ENCODE results near the gene WWTR1. TPM values are rescaled to one million over a fixed set of nuclear protein-coding genes. Genes with fewer than 3 reads are reported as not detected.

The WWTR1 gene
- total RNA-seq, 2 experiments from 2014 or later, result 0.40 to 0.63 TPM

GRCh38 chr3:149613988-149614387, 43.8 kb downstream of the WWTR1 start:
- Mint-ChIP-seq H3K4me1 (ENCODE audit: low read depth) (peaks cover 3% of the 10 kb centered on the region), H3K27ac (no peak overlapping the region), H3K9me3 (no peaks in the 10 kb centered on the region), H3K36me3 (ENCODE audit: low read depth) (no peaks in the 10 kb centered on the region), H3K4me3 (no peak overlapping the region), H3K27me3 (peaks cover 7% of the 10 kb centered on the region)
- ATAC-seq, result no peak
- TF ChIP-seq, protein P1, sequence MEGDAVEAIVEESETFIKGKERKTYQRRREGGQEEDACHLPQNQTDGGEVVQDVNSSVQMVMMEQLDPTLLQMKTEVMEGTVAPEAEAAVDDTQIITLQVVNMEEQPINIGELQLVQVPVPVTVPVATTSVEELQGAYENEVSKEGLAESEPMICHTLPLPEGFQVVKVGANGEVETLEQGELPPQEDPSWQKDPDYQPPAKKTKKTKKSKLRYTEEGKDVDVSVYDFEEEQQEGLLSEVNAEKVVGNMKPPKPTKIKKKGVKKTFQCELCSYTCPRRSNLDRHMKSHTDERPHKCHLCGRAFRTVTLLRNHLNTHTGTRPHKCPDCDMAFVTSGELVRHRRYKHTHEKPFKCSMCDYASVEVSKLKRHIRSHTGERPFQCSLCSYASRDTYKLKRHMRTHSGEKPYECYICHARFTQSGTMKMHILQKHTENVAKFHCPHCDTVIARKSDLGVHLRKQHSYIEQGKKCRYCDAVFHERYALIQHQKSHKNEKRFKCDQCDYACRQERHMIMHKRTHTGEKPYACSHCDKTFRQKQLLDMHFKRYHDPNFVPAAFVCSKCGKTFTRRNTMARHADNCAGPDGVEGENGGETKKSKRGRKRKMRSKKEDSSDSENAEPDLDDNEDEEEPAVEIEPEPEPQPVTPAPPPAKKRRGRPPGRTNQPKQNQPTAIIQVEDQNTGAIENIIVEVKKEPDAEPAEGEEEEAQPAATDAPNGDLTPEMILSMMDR (IDR thresholded peaks at IDR 0.05), result no peak
- POLR2A ChIA-PET, result no interaction called here
- intact Hi-C loops (cut with micrococcal nuclease), result no loop called here
- no peak for DNase-seq
- CTCF ChIA-PET, result interaction anchor here (1.2 kb wide), 1 partner anchor 11 kb away, joined by 3 read pairs; no protein-coding TSS in a partner anchor

- intact Hi-C loops (cut with micrococcal nuclease), result no loop called here
- POLR2A ChIA-PET, result no interaction called here
- Mint-ChIP-seq H3K9me3 (no peaks in the 10 kb centered on the region), H3K4me1 (ENCODE audit: low read depth) (peaks cover 3% of the 10 kb centered on the region), H3K27ac (no peak overlapping the region), H3K27me3 (peaks cover 7% of the 10 kb centered on the region), H3K36me3 (ENCODE audit: low read depth) (no peaks in the 10 kb centered on the region), H3K4me3 (no peak overlapping the region)
- DNase-seq (no peak), ATAC-seq (no peak)
- TF ChIP-seq, protein P1 (IDR thresholded peaks at IDR 0.05), result no peak
- CTCF ChIA-PET, result no interaction called here
Measured at GRCh38 chr3:149612456-149612855, 45.4 kb downstream of the WWTR1 start.

DNA sequence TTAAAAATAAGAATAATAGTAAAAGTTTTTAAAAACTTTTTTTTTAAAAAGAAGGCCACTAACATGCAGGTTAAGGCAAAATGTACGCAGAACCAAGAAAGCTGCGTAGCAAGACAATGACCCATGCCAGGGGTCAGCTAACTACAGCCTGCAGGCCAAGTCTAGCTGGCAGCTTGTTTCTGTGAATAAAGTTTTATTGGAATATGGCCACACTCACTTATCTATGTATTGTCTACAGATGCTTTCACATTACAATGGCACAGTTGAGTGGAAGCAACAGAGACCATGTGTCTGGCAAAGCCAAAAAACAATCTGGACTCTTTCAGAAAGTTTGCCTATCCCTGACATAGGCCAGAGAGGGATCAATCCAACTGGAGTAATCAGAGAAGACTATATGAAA, 46.7 kb downstream of the WWTR1 start:
- TF ChIP-seq, protein P1 (IDR thresholded peaks at IDR 0.05), result no peak
- H3K36me3 Mint-ChIP-seq (ENCODE audit: low read depth), result no peaks in the 10 kb centered on the region
- intact Hi-C loops (cut with micrococcal nuclease), result no loop called here
- no peak overlapping the region for H3K27ac Mint-ChIP-seq
- H3K4me1 Mint-ChIP-seq (ENCODE audit: low read depth), result peaks cover 3% of the 10 kb centered on the region
- DNase-seq (no peak), ATAC-seq (no peak)
- H3K27me3 Mint-ChIP-seq, result peaks cover 7% of the 10 kb centered on the region
- H3K9me3 Mint-ChIP-seq, result no peaks in the 10 kb centered on the region
- H3K4me3 Mint-ChIP-seq, result no peak overlapping the region
- CTCF ChIA-PET, result no interaction called here
- POLR2A ChIA-PET, result no interaction called here

DNA sequence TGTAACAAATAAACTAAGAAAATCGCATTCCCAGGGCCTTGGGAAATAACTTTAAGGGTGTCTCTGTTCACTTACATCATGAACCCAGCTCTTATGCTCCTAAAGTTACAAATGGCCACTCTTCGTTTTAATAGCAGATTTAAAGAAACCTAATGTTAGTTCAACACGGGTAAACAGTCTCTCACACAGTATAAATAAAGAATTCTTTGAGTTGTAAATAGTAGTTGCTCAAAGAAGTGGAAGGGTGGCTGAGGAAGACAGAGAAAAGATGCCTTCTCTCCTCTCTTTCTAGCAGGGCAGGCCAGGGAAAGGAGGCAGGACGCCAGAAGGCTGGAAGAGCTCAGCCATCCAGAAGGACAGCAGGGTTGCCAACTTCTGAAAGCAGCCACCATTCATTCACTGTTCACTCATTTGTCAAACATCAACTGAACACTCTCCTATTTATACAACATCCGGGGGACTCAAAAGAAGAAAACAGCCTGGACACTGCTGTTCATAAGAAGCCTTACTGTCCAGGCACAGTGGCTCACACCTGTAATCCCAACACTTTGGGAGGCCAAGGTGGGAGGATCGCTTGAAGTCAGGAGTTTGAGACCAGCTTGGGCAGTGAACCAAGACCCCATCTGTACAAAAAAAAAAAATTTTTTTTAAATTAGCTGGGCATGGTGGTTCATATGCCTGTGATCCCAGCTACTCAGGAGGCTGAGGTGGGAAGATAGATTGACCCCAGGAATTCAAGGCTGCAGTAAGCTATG, 47.3 kb downstream of the WWTR1 start:
- no peak overlapping the region for H3K27ac Mint-ChIP-seq

DNA sequence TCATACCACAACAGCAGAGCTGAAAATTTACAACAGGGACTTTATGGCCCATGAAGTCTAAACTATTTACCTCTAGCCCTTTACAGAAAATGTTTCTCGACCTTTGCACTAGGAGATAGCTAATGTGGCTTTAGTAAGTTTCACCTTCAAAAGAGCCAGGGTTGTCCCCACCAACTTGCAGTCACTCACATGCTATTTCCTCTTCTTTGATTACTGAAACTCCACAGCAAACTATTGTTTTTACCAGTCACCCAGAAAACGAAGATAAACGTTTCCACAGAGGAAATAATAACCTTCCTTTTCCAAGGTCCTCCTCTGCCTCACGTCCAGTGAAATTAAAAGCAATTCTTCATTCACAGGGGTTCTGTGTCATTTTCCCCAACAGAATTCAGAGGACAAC, 48.2 kb downstream of the WWTR1 start:
- no peak overlapping the region for H3K4me3 Mint-ChIP-seq
- no peaks in the 10 kb centered on the region for H3K36me3 Mint-ChIP-seq (ENCODE audit: low read depth)
- no peak overlapping the region for H3K27ac Mint-ChIP-seq
- H3K4me1 Mint-ChIP-seq (ENCODE audit: low read depth), result peaks cover 3% of the 10 kb centered on the region
- ChIA-PET CTCF (interaction anchor here (0.8 kb wide), 1 partner anchor 47 kb away, joined by 3 read pairs; no protein-coding TSS in a partner anchor), POLR2A (no interaction called here)
- DNase-seq, result no peak
- ATAC-seq, result no peak
- intact Hi-C loops (cut with micrococcal nuclease), result no loop called here
- H3K9me3 Mint-ChIP-seq, result no peaks in the 10 kb centered on the region
- TF ChIP-seq, protein P1 (IDR thresholded peaks at IDR 0.05), result no peak
- peaks cover 7% of the 10 kb centered on the region for H3K27me3 Mint-ChIP-seq

More for the DNA sequence above, 47.3 kb downstream of the WWTR1 start:
- Mint-ChIP-seq H3K9me3 (no peaks in the 10 kb centered on the region), H3K36me3 (ENCODE audit: low read depth) (no peaks in the 10 kb centered on the region), H3K4me1 (ENCODE audit: low read depth) (peaks cover 3% of the 10 kb centered on the region), H3K27me3 (peaks cover 7% of the 10 kb centered on the region), H3K4me3 (no peak overlapping the region)
- ATAC-seq (no peak), DNase-seq (no peak)
- TF ChIP-seq, protein P1 (IDR thresholded peaks at IDR 0.05), result no peak
- ChIA-PET POLR2A (no interaction called here), CTCF (no interaction called here)
- intact Hi-C loops (cut with micrococcal nuclease), result no loop called here

Measured in activated CD8-positive, alpha-beta T cell treated with anti-CD3 and anti-CD28 coated beads for 36 hours (primary cell).